Panc1 (cell line): ENCODE measurements around the gene WDFY3.

Experiments
- POLR2AphosphoS5 ChIP-seq: IDR thresholded peaks from 2 replicates; pipeline ENCODE4 v1.6.1; 2012; ENCODE audit warnings: mild to moderate bottlenecking, low read depth, low read length, moderate library complexity
- TF ChIP-seq, protein P1 (sequence below), 2 experiments: IDR thresholded peaks; 2 replicates each; pipeline ENCODE4 v1.6.1; 2011 to 2012; ENCODE audit warnings: low read depth in 2 of 2, control low read depth in 1 of 2, low read length in 1 of 2, mild to moderate bottlenecking in 1 of 2, moderate library complexity in 1 of 2; ENCODE audit not compliant: insufficient read depth in 1 of 2

DNA sequence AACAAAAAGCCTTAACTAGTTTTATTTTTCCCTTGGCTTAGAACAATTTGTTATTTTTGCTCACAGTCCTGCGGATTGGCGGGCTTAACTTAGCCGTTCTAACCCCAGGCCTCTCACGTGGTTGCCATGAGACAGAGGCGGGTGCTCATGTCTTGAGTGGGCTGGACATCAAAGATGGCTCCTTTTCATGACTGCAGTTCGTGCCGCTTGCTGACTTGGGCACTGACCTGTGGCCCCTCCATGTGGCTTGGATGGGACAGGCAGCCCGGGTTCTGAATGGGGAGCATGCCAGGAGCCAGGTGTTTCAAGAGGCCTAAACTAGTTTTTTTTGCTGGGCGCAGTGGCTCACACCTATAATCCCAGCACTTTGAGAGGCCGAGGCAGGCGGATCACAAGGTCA, 342.8 kb downstream of the WDFY3 start:
- TF ChIP-seq, protein P1, sequence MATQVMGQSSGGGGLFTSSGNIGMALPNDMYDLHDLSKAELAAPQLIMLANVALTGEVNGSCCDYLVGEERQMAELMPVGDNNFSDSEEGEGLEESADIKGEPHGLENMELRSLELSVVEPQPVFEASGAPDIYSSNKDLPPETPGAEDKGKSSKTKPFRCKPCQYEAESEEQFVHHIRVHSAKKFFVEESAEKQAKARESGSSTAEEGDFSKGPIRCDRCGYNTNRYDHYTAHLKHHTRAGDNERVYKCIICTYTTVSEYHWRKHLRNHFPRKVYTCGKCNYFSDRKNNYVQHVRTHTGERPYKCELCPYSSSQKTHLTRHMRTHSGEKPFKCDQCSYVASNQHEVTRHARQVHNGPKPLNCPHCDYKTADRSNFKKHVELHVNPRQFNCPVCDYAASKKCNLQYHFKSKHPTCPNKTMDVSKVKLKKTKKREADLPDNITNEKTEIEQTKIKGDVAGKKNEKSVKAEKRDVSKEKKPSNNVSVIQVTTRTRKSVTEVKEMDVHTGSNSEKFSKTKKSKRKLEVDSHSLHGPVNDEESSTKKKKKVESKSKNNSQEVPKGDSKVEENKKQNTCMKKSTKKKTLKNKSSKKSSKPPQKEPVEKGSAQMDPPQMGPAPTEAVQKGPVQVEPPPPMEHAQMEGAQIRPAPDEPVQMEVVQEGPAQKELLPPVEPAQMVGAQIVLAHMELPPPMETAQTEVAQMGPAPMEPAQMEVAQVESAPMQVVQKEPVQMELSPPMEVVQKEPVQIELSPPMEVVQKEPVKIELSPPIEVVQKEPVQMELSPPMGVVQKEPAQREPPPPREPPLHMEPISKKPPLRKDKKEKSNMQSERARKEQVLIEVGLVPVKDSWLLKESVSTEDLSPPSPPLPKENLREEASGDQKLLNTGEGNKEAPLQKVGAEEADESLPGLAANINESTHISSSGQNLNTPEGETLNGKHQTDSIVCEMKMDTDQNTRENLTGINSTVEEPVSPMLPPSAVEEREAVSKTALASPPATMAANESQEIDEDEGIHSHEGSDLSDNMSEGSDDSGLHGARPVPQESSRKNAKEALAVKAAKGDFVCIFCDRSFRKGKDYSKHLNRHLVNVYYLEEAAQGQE (IDR thresholded peaks at IDR 0.05; ENCODE audit: insufficient read depth in 1 of 2, low read depth in 2 of 2, low read length in 1 of 2), result no peak
- TF ChIP-seq POLR2AphosphoS5, result no peak
